Neutrophil (primary cell): ENCODE results near the gene MMP14.
"Not testable (repeated sequence)": the region's sequence is repeated elsewhere in the genome, so short reads cannot be mapped to it uniquely, and the experiment has no call there.

Experiments used
- H3K27ac ChIP-seq: fragments of 200-600 bp; sonication (generic); 2 replicates; pipeline ENCODE4 v1.5.1; 2016; ENCODE audit warnings: mild to moderate bottlenecking, moderate library complexity
- H3K27me3 ChIP-seq: fragments of 200-600 bp; sonication (generic); 2 replicates; pipeline ENCODE4 v1.6.0; 2016; ENCODE audit warnings: mild to moderate bottlenecking
- H3K36me3 ChIP-seq: fragments of 200-600 bp; sonication (generic); 2 replicates; pipeline ENCODE4 v1.5.1; 2017
- H3K4me1 ChIP-seq, 2 experiments: fragments of 200-600 bp in 1 of 2; sonication (generic) in 1 of 2; 1 replicate in 1 of 2; 2 replicates in 1 of 2; pipeline versions ENCODE4 v1.5.1 to v1.6.1; 2013 to 2016; ENCODE audit warnings: low read depth in 1 of 2, low read length in 1 of 2, mild to moderate bottlenecking in 1 of 2, moderate library complexity in 1 of 2; ENCODE audit not compliant: control insufficient read depth in 1 of 2, insufficient read depth in 1 of 2
- H3K4me3 ChIP-seq, 2 experiments: fragments of 200-600 bp in 1 of 2; sonication (generic) in 1 of 2; 1 replicate in 1 of 2; 2 replicates in 1 of 2; pipeline ENCODE4 v1.5.1; 2013 to 2016; ENCODE audit warnings: low read depth in 1 of 2, low read length in 1 of 2, mild to moderate bottlenecking in 1 of 2, moderate library complexity in 1 of 2
- H3K9me3 ChIP-seq: fragments of 200-600 bp; sonication (generic); 2 replicates; pipeline ENCODE4 v1.5.1; 2016
- TF ChIP-seq, protein P1 (sequence below): fragments of 200-600 bp; sonication (generic); IDR thresholded peaks from 2 replicates; pipeline ENCODE4 v1.5.1; 2016; ENCODE audit warnings: antibody characterized with exemption

Gene MMP14

DNA sequence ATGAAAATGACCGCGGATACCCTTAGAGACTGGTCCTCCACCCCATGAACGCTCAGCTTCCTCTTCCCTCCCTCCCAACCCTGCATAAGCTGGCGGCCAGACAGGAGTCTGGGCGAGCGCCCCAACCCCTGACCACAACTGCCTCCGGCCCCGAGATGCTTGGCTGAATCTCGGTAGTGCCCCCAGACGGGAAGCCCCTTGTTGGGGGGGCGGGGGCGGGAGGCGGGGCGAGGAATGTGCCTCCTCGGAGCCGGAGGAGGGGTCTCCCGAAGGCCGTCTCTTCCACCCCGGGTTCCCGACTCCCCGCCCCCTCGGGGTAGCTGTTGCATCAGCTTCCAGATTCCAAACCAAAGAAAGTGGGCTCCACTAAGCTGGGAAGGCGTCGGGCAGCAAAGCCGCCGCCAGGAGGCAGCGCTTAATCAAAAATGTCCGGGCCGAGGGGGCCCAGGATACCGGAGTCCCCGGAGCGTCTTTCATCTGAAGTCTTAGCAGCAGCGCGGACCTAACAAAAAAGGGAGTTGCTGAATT lies 13.8 kb upstream of the MMP14 start:
- H3K9me3 ChIP-seq = no peaks in the 10 kb centered on the region
- peak overlapping the region; percentile 70 to 71 for H3K4me3 ChIP-seq
- peaks cover 54 to 59% of the 10 kb centered on the region in 2 experiments for H3K4me1 ChIP-seq
- peaks cover 32% of the 10 kb centered on the region for H3K27me3 ChIP-seq
- no peaks in the 10 kb centered on the region for H3K36me3 ChIP-seq
- peak overlapping the region; percentile 73 for H3K27ac ChIP-seq
- TF ChIP-seq, protein P1, sequence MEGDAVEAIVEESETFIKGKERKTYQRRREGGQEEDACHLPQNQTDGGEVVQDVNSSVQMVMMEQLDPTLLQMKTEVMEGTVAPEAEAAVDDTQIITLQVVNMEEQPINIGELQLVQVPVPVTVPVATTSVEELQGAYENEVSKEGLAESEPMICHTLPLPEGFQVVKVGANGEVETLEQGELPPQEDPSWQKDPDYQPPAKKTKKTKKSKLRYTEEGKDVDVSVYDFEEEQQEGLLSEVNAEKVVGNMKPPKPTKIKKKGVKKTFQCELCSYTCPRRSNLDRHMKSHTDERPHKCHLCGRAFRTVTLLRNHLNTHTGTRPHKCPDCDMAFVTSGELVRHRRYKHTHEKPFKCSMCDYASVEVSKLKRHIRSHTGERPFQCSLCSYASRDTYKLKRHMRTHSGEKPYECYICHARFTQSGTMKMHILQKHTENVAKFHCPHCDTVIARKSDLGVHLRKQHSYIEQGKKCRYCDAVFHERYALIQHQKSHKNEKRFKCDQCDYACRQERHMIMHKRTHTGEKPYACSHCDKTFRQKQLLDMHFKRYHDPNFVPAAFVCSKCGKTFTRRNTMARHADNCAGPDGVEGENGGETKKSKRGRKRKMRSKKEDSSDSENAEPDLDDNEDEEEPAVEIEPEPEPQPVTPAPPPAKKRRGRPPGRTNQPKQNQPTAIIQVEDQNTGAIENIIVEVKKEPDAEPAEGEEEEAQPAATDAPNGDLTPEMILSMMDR = peak; percentile 62

GRCh38 chr14:22824711-22825359 lies 11.6 kb upstream of the MMP14 start:
- no peak overlapping the region for H3K4me3 ChIP-seq
- H3K9me3 ChIP-seq = no peaks in the 10 kb centered on the region
- H3K27me3 ChIP-seq = peaks cover 28% of the 10 kb centered on the region
- peak overlapping the region; percentile 52 for H3K27ac ChIP-seq
- TF ChIP-seq, protein P1 = no peak
- peaks cover 38 to 42% of the 10 kb centered on the region in 2 experiments for H3K4me1 ChIP-seq
- no peaks in the 10 kb centered on the region for H3K36me3 ChIP-seq

DNA sequence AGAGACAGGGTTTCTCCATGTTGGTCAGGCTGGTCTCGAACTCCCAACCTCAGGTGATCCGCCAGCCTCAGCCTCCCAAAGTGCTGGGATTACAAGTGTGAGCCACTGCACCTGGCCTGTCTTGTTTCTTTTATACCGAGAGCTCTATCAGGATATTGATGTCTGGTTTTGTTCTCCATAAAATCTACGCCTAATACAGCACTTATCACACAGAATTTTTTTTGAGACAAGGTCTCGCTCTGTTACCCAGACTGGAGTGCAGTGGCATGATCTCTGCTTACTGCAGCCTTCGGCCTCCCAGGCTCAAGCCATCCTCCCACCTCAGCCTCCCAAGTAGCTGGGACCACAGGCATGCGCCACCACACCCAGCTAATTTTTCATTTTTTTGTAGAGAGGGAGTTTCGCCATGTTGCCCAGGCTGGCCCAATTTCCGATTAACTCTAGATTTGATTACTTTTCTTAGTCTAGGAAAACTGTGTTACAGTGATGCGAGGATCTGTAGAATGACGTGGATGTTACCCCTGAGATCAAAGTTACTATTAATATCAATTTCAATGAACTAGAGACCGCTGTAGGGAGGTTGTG lies 7.2 kb upstream of the MMP14 start:
- H3K9me3 ChIP-seq, H3K27me3 ChIP-seq: not testable (repeated sequence)
- Histone ChIP-seq H3K4me3 (peak overlapping the region; percentile 75 to 81), H3K27ac (peak overlapping the region; percentile 87), H3K36me3 (peaks cover 11% of the 10 kb centered on the region), H3K4me1 (peaks cover 22 to 23% of the 10 kb centered on the region in 2 experiments)

GRCh38 chr14:22829661-22830442 lies 6.5 kb upstream of the MMP14 start, which contains the start of gene MRPL52:
Gene MRPL52, plus strand, starts transcription at chr14:22829887. Its CDS starts 26 bp downstream, at chr14:22829913.
- Histone ChIP-seq H3K27ac (peak within 1 kb of the TSS; percentile 87), H3K27me3 (peaks cover under 1% of the 10 kb centered on the region), H3K36me3 (peaks cover 18% of the 10 kb centered on the region), H3K4me1 (peaks cover 15 to 17% of the 10 kb centered on the region in 2 experiments), H3K4me3 (peak within 1 kb of the TSS; percentile 75 to 81), H3K9me3 (no peaks in the 10 kb centered on the region)
- TF ChIP-seq, protein P1 = peak; percentile 61

DNA sequence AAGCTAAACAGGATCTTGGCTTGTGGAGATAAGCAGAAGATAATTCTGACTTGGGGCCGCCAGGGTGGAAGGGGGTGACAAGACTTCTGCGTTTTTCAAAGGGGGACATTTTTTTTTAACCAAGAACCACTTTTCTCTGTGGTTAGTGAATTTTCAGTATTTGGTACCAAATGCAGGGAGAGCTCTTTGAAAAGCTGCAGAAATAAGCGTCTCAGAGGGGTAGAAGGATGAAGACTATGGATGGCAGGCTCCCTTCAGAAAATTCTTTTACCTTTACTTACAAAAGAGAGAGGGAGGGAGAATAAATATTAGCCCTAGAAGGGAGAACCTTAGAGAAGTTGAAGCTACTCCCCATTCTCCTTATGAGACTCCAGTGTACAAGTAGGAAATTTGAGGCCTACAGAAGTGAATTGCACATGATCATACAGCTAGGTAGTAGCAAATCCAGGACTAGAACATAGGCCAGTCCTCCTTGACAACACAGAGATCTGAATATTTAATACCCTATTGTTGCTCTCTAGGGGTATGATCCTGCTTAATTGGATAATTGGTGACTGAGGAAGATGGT lies 5.9 kb upstream of the MMP14 start:
- Histone ChIP-seq H3K36me3 (peaks cover 18% of the 10 kb centered on the region), H3K27me3 (peaks cover 3% of the 10 kb centered on the region), H3K27ac (peak overlapping the region; percentile 87), H3K4me1 (peaks cover 12 to 15% of the 10 kb centered on the region in 2 experiments), H3K9me3 (no peaks in the 10 kb centered on the region), H3K4me3 (peak overlapping the region; percentile 75 to 81)
- TF ChIP-seq, protein P1 = no peak
